Measurements from ENCODE around the gene TLE2. TPM values are rescaled to one million over a fixed set of nuclear protein-coding genes. Genes with fewer than 3 reads are reported as not detected.

Gene TLE2
- polyA plus RNA-seq, 3 donors, result not detected

DNA sequence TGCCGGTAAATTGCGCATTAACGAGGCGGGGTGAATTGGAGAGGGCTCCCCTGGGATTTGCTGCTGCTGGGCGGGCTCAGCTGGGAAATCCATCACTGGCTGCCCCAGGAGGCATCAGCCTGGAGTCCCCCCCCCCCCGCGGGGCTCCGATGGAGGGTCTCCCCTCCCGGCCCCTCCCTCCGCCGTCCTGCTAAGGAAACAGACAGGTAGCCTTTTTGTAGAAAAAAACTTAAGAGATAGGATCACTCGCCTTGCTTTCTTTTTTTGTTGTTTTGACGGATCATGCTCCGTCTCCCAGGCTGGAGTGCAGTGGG, 44.9 kb downstream of the TLE2 start:
- 4% methylated on average over 7 of the region's 14 CpGs for WGBS (ENCODE audit: insufficient coverage)
- peak overlapping the region; percentile 47 for H3K4me2 ChIP-seq (replicated peaks; ENCODE audit: extremely low read depth, low read length, poor library complexity, severe bottlenecking)

DNA sequence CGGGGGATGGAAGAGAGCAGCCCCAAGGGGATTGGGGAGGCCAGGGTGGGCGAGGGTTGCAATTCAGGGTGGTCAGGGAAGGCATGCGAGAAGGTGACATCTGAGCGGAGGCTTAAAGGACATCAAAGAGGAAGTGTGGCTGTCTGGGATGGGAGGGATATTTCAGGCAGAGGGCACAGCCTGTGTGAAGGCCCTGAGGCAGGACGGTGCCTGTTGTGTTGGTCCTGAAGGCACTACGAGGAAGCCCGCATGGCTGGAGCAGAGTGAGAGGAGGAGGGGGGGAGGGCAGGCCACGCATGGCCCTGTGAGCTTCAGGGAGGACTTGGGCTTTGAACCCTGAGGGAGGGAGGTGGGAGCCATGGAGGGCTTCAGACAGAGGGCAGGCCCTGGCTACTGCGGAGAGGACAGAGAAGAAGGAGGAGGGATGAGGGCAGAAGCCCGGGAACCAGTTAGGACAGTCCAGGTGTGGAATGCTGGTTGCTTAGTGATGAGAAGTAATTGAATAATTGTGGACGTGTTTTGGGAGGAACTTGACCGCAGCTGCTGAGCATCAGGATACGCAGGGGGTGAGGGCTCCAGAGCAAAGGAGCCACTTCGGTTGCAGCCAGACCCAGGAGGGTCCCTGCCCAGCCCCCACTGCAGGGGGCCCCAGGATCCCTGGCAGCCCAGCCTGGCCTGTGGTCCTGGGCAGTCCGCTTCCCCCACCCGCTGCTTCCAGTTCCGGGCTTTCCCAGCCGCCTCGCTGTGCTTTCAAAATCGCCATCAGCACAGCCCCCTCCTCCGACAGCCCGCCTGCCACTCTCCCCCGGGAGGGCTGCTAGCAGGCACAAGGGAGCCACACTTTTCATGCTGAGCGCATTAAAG, 45.5 kb downstream of the TLE2 start:
- peaks cover 4 to 33% of the 10 kb centered on the region in 2 donors for H3K27me3 ChIP-seq (ENCODE audit: control insufficient read depth in 2 of 2, insufficient read depth in 2 of 2, low read length in 2 of 2)
- intact Hi-C loops (cut with micrococcal nuclease), result no loop called here
- no peaks in the 10 kb centered on the region for H3K79me2 ChIP-seq (ENCODE audit: insufficient read depth, low read length)
- H3K9ac ChIP-seq (ENCODE audit: insufficient read depth, low read length, poor library complexity, severe bottlenecking), result no peak overlapping the region
- TF ChIP-seq CTCF (IDR thresholded peaks at IDR 0.05), result no peak
- peaks cover 5 to 14% of the 10 kb centered on the region in 2 donors for H3K4me1 ChIP-seq (ENCODE audit: control insufficient read depth in 1 of 2, insufficient read depth in 2 of 2, low read length in 2 of 2)
- peak overlapping the region; percentile 65 for H2AFZ ChIP-seq (ENCODE audit: insufficient read depth, low read depth, low read length, poor library complexity, severe bottlenecking)
- H3K27ac ChIP-seq (ENCODE audit: low read depth in 1 of 2, low read length in 2 of 2), result no peak overlapping the region
- H3K36me3 Mint-ChIP-seq, result peaks cover 0 to 1% of the 10 kb centered on the region in 2 donors
- H3K27me3 Mint-ChIP-seq (ENCODE audit: low read depth in 3 of 3), result peaks cover 33 to 60% (median 51%) of the 10 kb centered on the region in 3 donors
- no peaks in the 10 kb centered on the region for H4K20me1 ChIP-seq (ENCODE audit: insufficient read depth, low read length)
- H3K4me2 ChIP-seq (replicated peaks; ENCODE audit: extremely low read depth, low read length, poor library complexity, severe bottlenecking), result peak overlapping the region; percentile 47
- H3K4me3 Mint-ChIP-seq, result peak overlapping the region in 1 of 2 donors; percentile 75
- H3K27ac Mint-ChIP-seq, result peak overlapping the region in 1 of 7 donors; percentile 40
- H3K36me3 ChIP-seq (replicated peaks in 1 of 2; ENCODE audit: control insufficient read depth in 1 of 2, insufficient read depth in 2 of 2, low read length in 2 of 2), result no peaks in the 10 kb centered on the region
- peak in 1 of 3 donors; percentile 21 for DNase-seq
- H3K9me3 ChIP-seq (replicated peaks in 1 of 2; ENCODE audit: control insufficient read depth in 1 of 2, insufficient read depth in 1 of 2, low read length in 2 of 2), result no peaks in the 10 kb centered on the region
- H3K4me3 ChIP-seq (replicated peaks in 1 of 3; ENCODE audit: low read depth in 2 of 3, low read length in 3 of 3), result peak overlapping the region in 1 of 3 experiments; percentile 50
- H3K9me3 Mint-ChIP-seq, result peaks cover 0 to 7% (median 0%) of the 10 kb centered on the region in 7 donors
- WGBS (ENCODE audit: insufficient coverage), result 23% methylated on average over 24 of the region's 24 CpGs
- peaks cover 10% of the 10 kb centered on the region for H3K4me1 Mint-ChIP-seq

More for the DNA sequence above, 44.9 kb downstream of the TLE2 start:
- Mint-ChIP-seq H3K4me3 (peak overlapping the region in 1 of 2 donors; percentile 75), H3K4me1 (peaks cover 10% of the 10 kb centered on the region), H3K36me3 (peaks cover 0 to 1% of the 10 kb centered on the region in 2 donors), H3K9me3 (peaks cover 0 to 7% (median 0%) of the 10 kb centered on the region in 7 donors), H3K27ac (no peak overlapping the region), H3K27me3 (ENCODE audit: low read depth in 3 of 3) (peaks cover 37 to 60% (median 51%) of the 10 kb centered on the region in 3 donors)
- Histone ChIP-seq H3K79me2 (ENCODE audit: insufficient read depth, low read length) (no peaks in the 10 kb centered on the region), H3K27me3 (ENCODE audit: control insufficient read depth in 2 of 2, insufficient read depth in 2 of 2, low read length in 2 of 2) (peaks cover 4 to 33% of the 10 kb centered on the region in 2 donors), H3K9me3 (replicated peaks in 1 of 2; ENCODE audit: control insufficient read depth in 1 of 2, insufficient read depth in 1 of 2, low read length in 2 of 2) (no peaks in the 10 kb centered on the region), H3K4me3 (replicated peaks in 1 of 3; ENCODE audit: low read depth in 2 of 3, low read length in 3 of 3) (peak overlapping the region in 1 of 3 experiments; percentile 50), H3K27ac (ENCODE audit: low read depth in 1 of 2, low read length in 2 of 2) (no peak overlapping the region), H4K20me1 (ENCODE audit: insufficient read depth, low read length) (no peaks in the 10 kb centered on the region), H3K9ac (ENCODE audit: insufficient read depth, low read length, poor library complexity, severe bottlenecking) (no peak overlapping the region), H3K36me3 (replicated peaks in 1 of 2; ENCODE audit: control insufficient read depth in 1 of 2, insufficient read depth in 2 of 2, low read length in 2 of 2) (no peaks in the 10 kb centered on the region), H2AFZ (ENCODE audit: insufficient read depth, low read depth, low read length, poor library complexity, severe bottlenecking) (peak overlapping the region; percentile 65), H3K4me1 (ENCODE audit: control insufficient read depth in 1 of 2, insufficient read depth in 2 of 2, low read length in 2 of 2) (peaks cover 5 to 14% of the 10 kb centered on the region in 2 donors)
- DNase-seq, result no peak
- TF ChIP-seq CTCF (IDR thresholded peaks at IDR 0.05), result no peak
- intact Hi-C loops (cut with micrococcal nuclease), result no loop called here

All from CD14-positive monocyte (primary cell).